ENCODE data around the gene ZFYVE27. TPM values are rescaled to one million over a fixed set of nuclear protein-coding genes. Genes with fewer than 3 reads are reported as not detected.

Gene ZFYVE27
- total and polyA plus RNA-seq, 2 donors (not counting 3 experiments of a cell fraction or from before 2014, with no cell fraction given), result 16.3 to 24.2 TPM

- H3K4me1 ChIP-seq (ENCODE audit: control insufficient read depth, extremely low read depth, insufficient read depth, low read length), result no peaks in the 10 kb centered on the region
- ChIA-PET POLR2A (no interaction called here), CTCF (interaction anchor here (1.0 to 1.1 kb wide), 3 partner anchors 12 to 294 kb away, joined by 3 to 7 read pairs (median 3); no protein-coding TSS in a partner anchor)
- intact Hi-C loops (cut with micrococcal nuclease) (no loop called here), dilution Hi-C loops (cut with MboI; ENCODE audit: extremely low pct_ligation_motif_present, low sequenced_read_pairs) (no loop called here)
- no TSS peak for BruUV-seq (replicated peaks)
- no peak overlapping the region for H3K27ac ChIP-seq (ENCODE audit: insufficient read depth, low read depth, low read length)
- no peaks in the 10 kb centered on the region for H3K9me1 ChIP-seq (replicated peaks; ENCODE audit: control insufficient read depth, extremely low read depth, insufficient read depth, low read length)
- peaks cover 8 to 45% of the 10 kb centered on the region in 2 experiments for H3K36me3 ChIP-seq (ENCODE audit: control insufficient read depth in 2 of 2, extremely low read depth in 1 of 2, insufficient read depth in 2 of 2, low read length in 2 of 2)
- no peaks in the 10 kb centered on the region for H3K9me3 ChIP-seq (replicated peaks; ENCODE audit: control insufficient read depth, insufficient read depth, low read length)
- DNase-seq (ENCODE audit: low read depth, low spot score) (no peak), FAIRE-seq (no peak)
- no peak overlapping the region for H3K4me2 ChIP-seq (ENCODE audit: insufficient read depth, low read length)
- TF ChIP-seq CTCF (IDR thresholded peaks at IDR 0.05; ENCODE audit: extremely low read depth in 1 of 2, insufficient read depth in 1 of 2, low read depth in 1 of 2, low read length in 2 of 2) (no peak), POLR2AphosphoS5 (IDR thresholded peaks at IDR 0.05; ENCODE audit: insufficient read depth, low read depth, low read length) (no peak), MYC (IDR thresholded peaks at IDR 0.05; ENCODE audit: low read depth, low read length) (no peak), POLR2A (IDR thresholded peaks at IDR 0.05; ENCODE audit: low read depth, low read length) (no peak), FOS (IDR thresholded peaks at IDR 0.05; ENCODE audit: borderline replicate concordance, insufficient read depth, low read length) (no peak), GATA2 (IDR thresholded peaks at IDR 0.05; ENCODE audit: insufficient read depth, insufficient read length, low read depth, low read length) (no peak), MAX (IDR thresholded peaks at IDR 0.05; ENCODE audit: insufficient read depth, insufficient read length) (no peak), EZH2 (IDR thresholded peaks at IDR 0.05; ENCODE audit: borderline replicate concordance, low read depth, low read length, severe bottlenecking) (no peak), JUN (IDR thresholded peaks at IDR 0.05; ENCODE audit: borderline replicate concordance, insufficient read depth, insufficient read length, low read depth) (no peak)
- no peak overlapping the region for H3K4me3 ChIP-seq (replicated peaks in 1 of 3; ENCODE audit: insufficient read depth in 1 of 3, low read depth in 1 of 3, low read length in 3 of 3)
- H4K20me1 ChIP-seq (replicated peaks; ENCODE audit: control insufficient read depth, extremely low read depth, insufficient read depth, low read length), result peaks cover 2% of the 10 kb centered on the region
- no peak overlapping the region for H2AFZ ChIP-seq (ENCODE audit: low read depth, low read length)
- no peak overlapping the region for H3K9ac ChIP-seq (replicated peaks; ENCODE audit: extremely low read depth, insufficient read depth, low read length)
- H3K79me2 ChIP-seq (ENCODE audit: control insufficient read depth, insufficient read depth, low read length), result peaks cover 1% of the 10 kb centered on the region
- no peaks in the 10 kb centered on the region for H3K27me3 ChIP-seq (ENCODE audit: control insufficient read depth in 2 of 2, insufficient read depth in 2 of 2, low read length in 2 of 2)
Observed at GRCh38 chr10:97747573-97747972, 10.6 kb downstream of the ZFYVE27 start.
